HG03135 (cell line): Measurements from ENCODE around the gene FADD.

Experiments used
- ATAC-seq: cut with Tn5 transposase; IDR thresholded peaks from one replicate; pipeline ENCODE4 v1.9.1; 2021; ENCODE audit warnings: mild to moderate bottlenecking, moderate library complexity; ENCODE audit not compliant: unreplicated experiment

Gene FADD

GRCh38 chr11:70202920-70203750 lies at the start of gene FADD:
Gene FADD, plus strand, starts transcription at chr11:70203296. Its CDS starts 164 bp downstream, at chr11:70203460.
- peak; percentile 77 for ATAC-seq

- no peak for ATAC-seq
Observed at GRCh38 chr11:70155386-70155785, 47.7 kb upstream of the FADD start.

- ATAC-seq: no peak
Observed at GRCh38 chr11:70156291-70157037, 46.6 kb upstream of the FADD start.

GRCh38 chr11:70158201-70158600 lies 44.9 kb upstream of the FADD start:
- ATAC-seq: no peak

- ATAC-seq: no peak
Observed at GRCh38 chr11:70158757-70159389, 44.2 kb upstream of the FADD start.

GRCh38 chr11:70159627-70160570 lies 43.2 kb upstream of the FADD start:
- no peak for ATAC-seq

GRCh38 chr11:70161043-70161625 lies 42.0 kb upstream of the FADD start:
- ATAC-seq: no peak

- ATAC-seq: no peak
Observed at GRCh38 chr11:70164705-70165104, 38.4 kb upstream of the FADD start.

GRCh38 chr11:70167120-70167519 lies 36.0 kb upstream of the FADD start:
- no peak for ATAC-seq

GRCh38 chr11:70167723-70168404 lies 35.2 kb upstream of the FADD start:
- no peak for ATAC-seq

GRCh38 chr11:70168405-70168754 lies 34.7 kb upstream of the FADD start:
- ATAC-seq: no peak

GRCh38 chr11:70169127-70169526 lies 34.0 kb upstream of the FADD start:
- no peak for ATAC-seq

GRCh38 chr11:70169632-70170031 lies 33.5 kb upstream of the FADD start:
- no peak for ATAC-seq

- ATAC-seq: no peak
Observed at GRCh38 chr11:70170596-70171210, 32.4 kb upstream of the FADD start.

GRCh38 chr11:70173018-70173417 lies 30.1 kb upstream of the FADD start:
- no peak for ATAC-seq

- no peak for ATAC-seq
Observed at GRCh38 chr11:70174547-70175235, 28.4 kb upstream of the FADD start.

GRCh38 chr11:70175236-70175698 lies 27.8 kb upstream of the FADD start:
- ATAC-seq: no peak

GRCh38 chr11:70176940-70177689 lies 26.0 kb upstream of the FADD start:
- no peak for ATAC-seq
